Measurements from ENCODE around the gene ATP2B2.

Gene ATP2B2

GRCh38 chr3:10510743-10511432, 5.5 kb upstream of the ATP2B2 start:
- H3K4me3 ChIP-seq (ENCODE audit: low read length): no peak overlapping the region
- TF ChIP-seq ZNF274 (IDR thresholded peaks at IDR 0.05; ENCODE audit: low read depth, low read length): no peak

- no peak for TF ChIP-seq ZNF274 (IDR thresholded peaks at IDR 0.05; ENCODE audit: low read depth, low read length)
- H3K4me3 ChIP-seq (ENCODE audit: low read length): no peak overlapping the region
Observed at GRCh38 chr3:10510086-10510742, 4.8 kb upstream of the ATP2B2 start.

- no peak for TF ChIP-seq ZNF274 (IDR thresholded peaks at IDR 0.05; ENCODE audit: low read depth, low read length)
- H3K4me3 ChIP-seq (ENCODE audit: low read length): no peak overlapping the region
Observed at GRCh38 chr3:10509325-10509724, 3.9 kb upstream of the ATP2B2 start.

- H3K4me3 ChIP-seq (ENCODE audit: low read length): no peak overlapping the region
- TF ChIP-seq ZNF274 (IDR thresholded peaks at IDR 0.05; ENCODE audit: low read depth, low read length): no peak
Observed at GRCh38 chr3:10508619-10509260, 3.4 kb upstream of the ATP2B2 start.

- TF ChIP-seq ZNF274 (IDR thresholded peaks at IDR 0.05; ENCODE audit: low read depth, low read length): no peak
- H3K4me3 ChIP-seq (ENCODE audit: low read length): no peak overlapping the region
Observed at GRCh38 chr3:10508235-10508618, 2.8 kb upstream of the ATP2B2 start.

- no peak for TF ChIP-seq ZNF274 (IDR thresholded peaks at IDR 0.05; ENCODE audit: low read depth, low read length)
- no peak overlapping the region for H3K4me3 ChIP-seq (ENCODE audit: low read length)
Observed at GRCh38 chr3:10507331-10507730, 1.9 kb upstream of the ATP2B2 start.

- no peak for TF ChIP-seq ZNF274 (IDR thresholded peaks at IDR 0.05; ENCODE audit: low read depth, low read length)
- no peak overlapping the region for H3K4me3 ChIP-seq (ENCODE audit: low read length)
Observed at GRCh38 chr3:10506696-10507095, 1.3 kb upstream of the ATP2B2 start.

- TF ChIP-seq ZNF274 (IDR thresholded peaks at IDR 0.05; ENCODE audit: low read depth, low read length): no peak
- no peak overlapping the region for H3K4me3 ChIP-seq (ENCODE audit: low read length)
Observed at GRCh38 chr3:10505791-10506585, 602 bp upstream of the ATP2B2 start.

GRCh38 chr3:10504171-10505049, 976 bp downstream of the ATP2B2 start:
- TF ChIP-seq ZNF274 (IDR thresholded peaks at IDR 0.05; ENCODE audit: low read depth, low read length): no peak
- H3K4me3 ChIP-seq (ENCODE audit: low read length): no peak overlapping the region

- no peak for TF ChIP-seq ZNF274 (IDR thresholded peaks at IDR 0.05; ENCODE audit: low read depth, low read length)
- no peak overlapping the region for H3K4me3 ChIP-seq (ENCODE audit: low read length)
Observed at GRCh38 chr3:10503217-10503796, 2.1 kb downstream of the ATP2B2 start.

- no peak overlapping the region for H3K4me3 ChIP-seq (ENCODE audit: low read length)
- TF ChIP-seq ZNF274 (IDR thresholded peaks at IDR 0.05; ENCODE audit: low read depth, low read length): no peak
Observed at GRCh38 chr3:10502185-10502880, 3.1 kb downstream of the ATP2B2 start.

GRCh38 chr3:10501664-10502052, 3.7 kb downstream of the ATP2B2 start:
- H3K4me3 ChIP-seq (ENCODE audit: low read length): no peak overlapping the region
- TF ChIP-seq ZNF274 (IDR thresholded peaks at IDR 0.05; ENCODE audit: low read depth, low read length): no peak
